Measurements from ENCODE around the gene ZDHHC11. TPM values are rescaled to one million over a fixed set of nuclear protein-coding genes. Genes with fewer than 3 reads are reported as not detected.
"Not testable (repeated sequence)": the region's sequence is repeated elsewhere in the genome, so short reads cannot be mapped to it uniquely, and the experiment has no call there.

ZDHHC11 gene
- total RNA-seq, 2 experiments from 2014 or later, result 4.6 to 6.0 TPM

GRCh38 chr5:880816-881550 is 30.2 kb upstream of the ZDHHC11 start:
- Mint-ChIP-seq H3K9me3 (peaks cover 7% of the 10 kb centered on the region), H3K4me1 (ENCODE audit: low read depth) (peaks cover 16% of the 10 kb centered on the region), H3K4me3 (no peak overlapping the region), H3K27me3 (no peaks in the 10 kb centered on the region), H3K27ac (no peak overlapping the region), H3K36me3 (ENCODE audit: low read depth) (peaks cover 64% of the 10 kb centered on the region)
- TF ChIP-seq, protein P1, sequence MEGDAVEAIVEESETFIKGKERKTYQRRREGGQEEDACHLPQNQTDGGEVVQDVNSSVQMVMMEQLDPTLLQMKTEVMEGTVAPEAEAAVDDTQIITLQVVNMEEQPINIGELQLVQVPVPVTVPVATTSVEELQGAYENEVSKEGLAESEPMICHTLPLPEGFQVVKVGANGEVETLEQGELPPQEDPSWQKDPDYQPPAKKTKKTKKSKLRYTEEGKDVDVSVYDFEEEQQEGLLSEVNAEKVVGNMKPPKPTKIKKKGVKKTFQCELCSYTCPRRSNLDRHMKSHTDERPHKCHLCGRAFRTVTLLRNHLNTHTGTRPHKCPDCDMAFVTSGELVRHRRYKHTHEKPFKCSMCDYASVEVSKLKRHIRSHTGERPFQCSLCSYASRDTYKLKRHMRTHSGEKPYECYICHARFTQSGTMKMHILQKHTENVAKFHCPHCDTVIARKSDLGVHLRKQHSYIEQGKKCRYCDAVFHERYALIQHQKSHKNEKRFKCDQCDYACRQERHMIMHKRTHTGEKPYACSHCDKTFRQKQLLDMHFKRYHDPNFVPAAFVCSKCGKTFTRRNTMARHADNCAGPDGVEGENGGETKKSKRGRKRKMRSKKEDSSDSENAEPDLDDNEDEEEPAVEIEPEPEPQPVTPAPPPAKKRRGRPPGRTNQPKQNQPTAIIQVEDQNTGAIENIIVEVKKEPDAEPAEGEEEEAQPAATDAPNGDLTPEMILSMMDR (IDR thresholded peaks at IDR 0.05), result no peak
- ChIA-PET CTCF (no interaction called here), POLR2A (no interaction called here)
- DNase-seq, result no peak
- ATAC-seq, result no peak
- intact Hi-C loops (cut with micrococcal nuclease), result no loop called here

DNA sequence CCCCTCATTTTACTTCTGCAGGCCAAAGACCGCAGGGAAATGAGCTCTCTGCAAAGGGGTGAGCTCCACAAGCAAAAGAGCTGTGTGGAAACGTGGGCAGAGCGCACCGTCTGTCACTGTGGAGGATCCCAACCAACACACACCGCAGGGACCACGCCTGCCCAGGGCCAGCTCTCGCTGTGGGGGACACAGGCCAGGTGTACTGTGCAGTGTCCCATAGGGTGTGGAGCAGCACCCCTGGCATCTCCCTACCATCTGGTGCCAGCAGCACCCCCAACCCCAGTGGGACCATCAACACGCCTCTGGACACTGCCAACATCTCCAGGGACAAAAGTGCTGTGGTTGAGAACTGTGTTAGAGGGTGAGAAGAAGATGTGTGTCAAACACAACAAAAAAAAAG is 27.9 kb upstream of the ZDHHC11 start:
- ATAC-seq; DNase-seq; H3K9me3 Mint-ChIP-seq; POLR2A ChIA-PET; H3K27ac Mint-ChIP-seq; H3K27me3 Mint-ChIP-seq; intact Hi-C loops (cut with micrococcal nuclease); H3K4me3 Mint-ChIP-seq; CTCF ChIA-PET: not testable (repeated sequence)
- peaks cover 16% of the 10 kb centered on the region for H3K4me1 Mint-ChIP-seq (ENCODE audit: low read depth)
- H3K36me3 Mint-ChIP-seq (ENCODE audit: low read depth), result peaks cover 54% of the 10 kb centered on the region

GRCh38 chr5:878125-878524 is 27.3 kb upstream of the ZDHHC11 start:
- H3K27ac Mint-ChIP-seq, result no peak overlapping the region

GRCh38 chr5:876398-877365 is 25.9 kb upstream of the ZDHHC11 start:
- no peak overlapping the region for H3K27ac Mint-ChIP-seq
- no peaks in the 10 kb centered on the region for H3K9me3 Mint-ChIP-seq
- no peak for DNase-seq
- no peak for ATAC-seq
- ChIA-PET POLR2A (interaction anchor here (0.9 to 2.2 kb wide), 2 partner anchors 13 to 18 kb away, joined by 5 to 9 read pairs; no protein-coding TSS in a partner anchor), CTCF (no interaction called here)
- intact Hi-C loops (cut with micrococcal nuclease), result no loop called here
- H3K27me3 Mint-ChIP-seq, result no peaks in the 10 kb centered on the region
- TF ChIP-seq, protein P1 (IDR thresholded peaks at IDR 0.05), result no peak
- peaks cover 2% of the 10 kb centered on the region for H3K4me1 Mint-ChIP-seq (ENCODE audit: low read depth)
- no peak overlapping the region for H3K4me3 Mint-ChIP-seq
- H3K36me3 Mint-ChIP-seq (ENCODE audit: low read depth), result peaks cover 46% of the 10 kb centered on the region

More at GRCh38 chr5:878125-878524, 27.3 kb upstream of the ZDHHC11 start:
- POLR2A ChIA-PET, result interaction anchor here (2.2 kb wide), 1 partner anchor 14 kb away, joined by 9 read pairs; no protein-coding TSS in a partner anchor
- no peak overlapping the region for H3K4me3 Mint-ChIP-seq
- CTCF ChIA-PET, result no interaction called here
- H3K27me3 Mint-ChIP-seq, result no peaks in the 10 kb centered on the region
- ATAC-seq (no peak), DNase-seq (no peak)
- H3K4me1 Mint-ChIP-seq (ENCODE audit: low read depth), result peaks cover 16% of the 10 kb centered on the region
- H3K36me3 Mint-ChIP-seq (ENCODE audit: low read depth), result peaks cover 53% of the 10 kb centered on the region
- TF ChIP-seq, protein P1 (IDR thresholded peaks at IDR 0.05), result no peak
- intact Hi-C loops (cut with micrococcal nuclease), result no loop called here
- peaks cover 7% of the 10 kb centered on the region for H3K9me3 Mint-ChIP-seq

- Mint-ChIP-seq H3K27ac (no peak overlapping the region), H3K9me3 (no peaks in the 10 kb centered on the region), H3K36me3 (ENCODE audit: low read depth) (peaks cover 46% of the 10 kb centered on the region), H3K27me3 (no peaks in the 10 kb centered on the region), H3K4me1 (ENCODE audit: low read depth) (no peaks in the 10 kb centered on the region), H3K4me3 (no peak overlapping the region)
- DNase-seq (no peak), ATAC-seq (no peak)
- ChIA-PET POLR2A (interaction anchor here (1.1 to 2.2 kb wide), 2 partner anchors 12 to 14 kb away, joined by 3 to 9 read pairs; no protein-coding TSS in a partner anchor), CTCF (no interaction called here)
- intact Hi-C loops (cut with micrococcal nuclease), result no loop called here
- TF ChIP-seq, protein P1 (IDR thresholded peaks at IDR 0.05), result no peak
Observed at GRCh38 chr5:875931-876330, 25.1 kb upstream of the ZDHHC11 start.
